HG02870 (cell line): Measurements from ENCODE around the gene TBC1D25.

ENCODE experiments used
- ATAC-seq: cut with Tn5 transposase; IDR thresholded peaks from one replicate; pipeline ENCODE4 v1.9.1; 2021; ENCODE audit warnings: mild to moderate bottlenecking, moderate library complexity; ENCODE audit not compliant: unreplicated experiment

The TBC1D25 gene

GRCh38 chrX:48599341-48599740 is 59.8 kb downstream of the TBC1D25 start:
- no peak for ATAC-seq

GRCh38 chrX:48600226-48600625 is 60.7 kb downstream of the TBC1D25 start:
- ATAC-seq, result no peak

- ATAC-seq, result no peak
These were observed 62.4 kb downstream of the TBC1D25 start for GRCh38 chrX:48601741-48602394.

GRCh38 chrX:48604701-48605100 is 65.2 kb downstream of the TBC1D25 start:
- no peak for ATAC-seq

GRCh38 chrX:48606091-48606490 is 66.6 kb downstream of the TBC1D25 start:
- no peak for ATAC-seq

- ATAC-seq, result no peak
These were observed 72.2 kb downstream of the TBC1D25 start for GRCh38 chrX:48611703-48612102.
